GM21447 (cell line): ENCODE results near the gene KLHL26.

ENCODE experiments used
- ATAC-seq: cut with Tn5 transposase; IDR thresholded peaks from one replicate; pipeline ENCODE4 v1.9.1; 2021; ENCODE audit not compliant: unreplicated experiment

KLHL26 gene

DNA sequence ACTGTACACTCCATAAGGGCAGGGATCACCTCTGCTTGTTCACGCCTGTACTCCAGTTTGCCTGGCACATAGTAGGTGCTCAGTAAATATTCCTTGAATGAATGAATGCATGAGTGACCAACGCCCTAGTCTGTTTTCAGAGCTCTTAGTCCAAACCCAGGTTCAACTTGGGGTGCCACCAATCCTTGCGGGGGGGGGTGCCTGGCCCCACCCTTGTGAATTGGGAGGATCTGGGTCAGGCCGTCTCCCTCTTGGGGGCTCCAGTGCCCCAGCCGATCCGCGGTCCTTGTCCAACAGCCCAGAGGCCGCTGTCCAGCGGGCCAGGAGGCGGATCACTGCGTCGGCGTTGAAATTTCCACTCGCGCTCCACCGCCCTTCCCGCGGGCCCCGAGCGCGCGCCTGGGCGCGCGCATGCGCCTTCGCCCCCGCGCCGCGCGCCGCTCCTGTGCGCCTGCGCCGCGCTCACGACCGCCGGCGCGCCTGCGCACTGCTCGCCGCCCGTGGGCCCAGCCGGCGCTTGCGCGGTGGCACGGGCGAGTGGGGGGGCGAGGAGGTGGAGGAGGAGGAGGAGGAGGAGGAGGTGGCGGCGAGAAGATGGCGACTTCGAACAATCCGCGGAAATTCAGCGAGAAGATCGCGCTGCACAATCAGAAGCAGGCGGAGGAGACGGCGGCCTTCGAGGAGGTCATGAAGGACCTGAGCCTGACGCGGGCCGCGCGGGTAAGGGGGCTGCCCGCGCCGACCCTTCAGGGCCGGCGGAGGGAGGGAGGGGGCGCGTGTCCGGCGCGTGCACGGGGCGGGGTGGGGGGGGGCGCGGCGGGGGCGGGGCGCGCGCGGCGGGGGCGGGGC is 46.5 kb downstream of the KLHL26 start, which contains the start of gene CRTC1:
Gene CRTC1, plus strand, starts transcription at position 572 of the 849 bp plus-strand sequence. Its CDS starts 23 bp downstream, at position 595.
- peak; percentile 58 for ATAC-seq

DNA sequence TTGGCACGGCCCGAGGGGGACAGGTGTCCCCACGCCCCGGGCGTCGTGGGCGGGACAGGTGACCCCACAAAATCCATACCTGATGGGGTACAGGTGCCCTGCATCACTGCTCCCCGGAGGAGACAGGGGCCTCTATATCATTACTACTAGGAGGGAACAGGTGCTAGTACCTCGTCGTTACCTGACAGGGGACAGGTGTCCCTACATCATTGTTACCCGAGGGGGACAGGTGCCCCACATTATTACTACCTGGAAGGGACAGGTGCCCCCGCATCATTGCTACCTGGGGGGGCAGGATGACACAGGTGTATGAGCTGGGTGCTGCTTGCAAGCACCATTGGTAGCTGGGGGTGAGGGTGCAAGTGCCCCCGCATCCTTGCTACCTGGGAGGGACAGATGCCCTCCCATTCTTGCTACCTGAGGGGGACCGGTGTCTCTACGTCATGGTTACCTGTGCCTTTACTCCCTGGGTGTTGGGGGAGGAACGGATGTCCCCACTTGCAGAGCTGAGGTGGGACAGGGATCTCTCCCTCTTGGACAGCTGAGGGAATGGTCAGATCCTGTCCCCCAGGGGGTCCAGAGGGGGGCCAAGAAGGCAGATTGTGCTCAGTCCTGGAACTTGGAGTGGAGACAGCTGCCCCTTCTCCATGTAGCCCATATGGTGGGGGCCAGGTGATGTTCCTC is 47.3 kb downstream of the KLHL26 start:
- peak; percentile 29 for ATAC-seq

DNA sequence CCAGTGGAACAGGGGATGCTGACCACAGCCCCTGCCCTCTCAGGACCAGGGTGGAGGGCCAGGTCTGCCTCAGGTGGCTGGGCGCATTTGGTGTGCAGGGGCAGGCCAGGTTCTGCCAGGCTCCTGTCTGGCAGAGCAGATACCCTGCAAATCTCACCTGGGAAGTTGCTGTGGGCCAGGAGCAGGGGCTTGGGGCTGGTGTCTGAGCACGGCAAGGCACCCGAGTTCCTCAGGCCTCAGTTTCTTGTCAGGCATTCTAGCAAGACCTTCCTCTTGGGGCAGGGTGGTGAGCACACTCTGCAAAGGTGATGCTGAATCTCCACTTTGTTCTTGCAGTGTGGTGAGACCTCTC is 47.8 kb downstream of the KLHL26 start:
- ATAC-seq: no peak

DNA sequence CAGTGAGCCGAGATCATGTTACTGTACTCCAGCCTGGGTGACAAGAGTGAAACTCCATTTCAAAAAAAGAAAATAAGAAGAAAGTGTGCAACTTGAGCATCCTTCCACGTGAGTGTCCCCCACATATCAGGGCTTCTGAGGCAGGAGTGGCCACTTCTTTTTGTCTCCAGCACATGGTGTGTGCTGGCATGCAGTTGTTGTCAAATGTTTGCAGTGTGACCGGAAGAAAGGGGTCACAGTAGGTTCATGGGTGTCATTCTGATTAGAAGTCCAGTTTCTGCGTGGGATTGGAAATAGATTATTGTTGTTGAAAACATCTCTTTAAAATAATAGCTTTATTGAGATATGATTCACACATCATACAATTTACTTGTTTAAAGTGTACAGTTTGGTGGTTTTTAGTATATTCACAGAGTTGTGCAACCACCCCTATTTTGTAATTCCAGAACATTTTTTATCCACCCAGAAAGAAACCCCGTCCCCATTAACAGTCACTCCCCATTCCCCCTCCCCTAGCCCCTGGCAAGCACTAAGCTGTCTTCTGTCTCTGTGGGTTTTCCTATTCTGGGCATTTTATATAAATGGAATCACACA is 48.9 kb downstream of the KLHL26 start:
- ATAC-seq: no peak

DNA sequence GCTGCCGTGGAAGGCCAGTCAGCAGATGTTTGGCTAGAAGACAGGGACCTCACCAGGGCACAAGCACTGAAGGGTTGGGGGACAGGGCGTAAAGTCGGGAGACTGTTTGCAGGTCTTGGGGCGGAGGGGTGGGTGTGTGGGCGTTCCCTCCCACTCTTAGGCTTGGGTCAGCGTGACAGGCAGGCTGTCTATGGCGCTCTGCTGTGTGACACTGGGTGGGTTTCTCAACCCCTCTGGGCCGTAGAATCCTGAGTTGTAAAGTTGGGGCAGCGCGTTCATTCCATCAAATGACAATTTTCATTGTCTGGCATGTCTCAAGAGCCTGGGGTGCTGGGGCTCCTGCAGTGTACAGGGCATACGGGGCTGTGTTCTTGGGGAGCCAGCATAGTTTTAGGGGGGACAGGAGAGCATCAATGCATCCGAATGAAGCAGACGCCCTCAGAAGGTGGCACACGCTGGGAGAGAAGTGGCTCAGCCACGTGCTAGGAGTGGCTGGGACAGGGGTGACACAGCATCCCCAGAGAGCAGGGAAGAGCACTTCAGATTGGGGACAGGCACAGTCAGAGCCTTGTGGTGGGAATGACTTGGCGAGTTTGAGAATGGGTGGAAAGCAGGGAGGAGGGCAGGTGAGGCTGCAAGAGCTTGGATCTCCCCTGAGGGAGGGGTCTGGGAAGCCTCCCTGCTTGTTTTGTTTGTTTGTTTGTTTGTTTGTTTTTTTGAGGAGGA is 51.1 kb downstream of the KLHL26 start:
- ATAC-seq: no peak

DNA sequence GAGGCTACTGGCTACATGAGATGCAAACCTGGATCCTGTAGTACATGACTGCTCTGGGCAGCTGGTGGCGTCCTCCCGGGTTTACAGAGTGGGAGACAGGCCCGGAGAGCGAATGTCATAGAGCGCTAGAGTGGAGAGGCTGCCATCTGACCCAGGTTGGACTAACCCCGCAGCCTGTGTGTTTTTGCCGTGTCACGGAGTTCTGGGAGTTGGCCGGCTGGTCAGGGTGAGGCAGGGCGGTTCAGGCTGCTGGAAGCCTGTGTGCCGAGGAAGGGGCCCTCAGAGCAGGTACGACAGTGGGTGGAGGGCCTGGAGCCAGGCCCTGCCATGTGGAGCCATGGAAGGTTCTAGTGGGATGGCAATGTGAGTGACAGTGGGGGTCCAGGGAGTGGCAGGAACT is 59.2 kb downstream of the KLHL26 start:
- ATAC-seq: no peak

DNA sequence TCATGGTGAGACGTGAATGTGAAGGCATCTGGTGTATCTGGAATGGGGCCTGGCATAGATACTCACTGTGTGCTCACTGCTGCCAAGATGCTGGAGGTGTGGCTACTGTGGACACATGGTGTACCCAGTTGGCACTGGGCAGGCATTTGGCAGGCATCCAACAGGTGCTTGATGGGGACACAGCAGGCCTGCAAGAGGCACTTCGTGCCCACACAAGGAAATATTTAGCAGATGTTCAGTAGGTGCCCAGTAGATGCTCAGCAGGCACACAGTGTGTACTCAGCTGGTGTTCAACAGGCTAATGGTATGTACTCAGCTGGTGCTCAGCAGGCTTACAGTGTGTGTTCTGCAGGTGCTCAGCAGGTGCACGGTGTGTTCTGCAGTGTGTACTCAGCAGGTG is 60.9 kb downstream of the KLHL26 start:
- no peak for ATAC-seq

DNA sequence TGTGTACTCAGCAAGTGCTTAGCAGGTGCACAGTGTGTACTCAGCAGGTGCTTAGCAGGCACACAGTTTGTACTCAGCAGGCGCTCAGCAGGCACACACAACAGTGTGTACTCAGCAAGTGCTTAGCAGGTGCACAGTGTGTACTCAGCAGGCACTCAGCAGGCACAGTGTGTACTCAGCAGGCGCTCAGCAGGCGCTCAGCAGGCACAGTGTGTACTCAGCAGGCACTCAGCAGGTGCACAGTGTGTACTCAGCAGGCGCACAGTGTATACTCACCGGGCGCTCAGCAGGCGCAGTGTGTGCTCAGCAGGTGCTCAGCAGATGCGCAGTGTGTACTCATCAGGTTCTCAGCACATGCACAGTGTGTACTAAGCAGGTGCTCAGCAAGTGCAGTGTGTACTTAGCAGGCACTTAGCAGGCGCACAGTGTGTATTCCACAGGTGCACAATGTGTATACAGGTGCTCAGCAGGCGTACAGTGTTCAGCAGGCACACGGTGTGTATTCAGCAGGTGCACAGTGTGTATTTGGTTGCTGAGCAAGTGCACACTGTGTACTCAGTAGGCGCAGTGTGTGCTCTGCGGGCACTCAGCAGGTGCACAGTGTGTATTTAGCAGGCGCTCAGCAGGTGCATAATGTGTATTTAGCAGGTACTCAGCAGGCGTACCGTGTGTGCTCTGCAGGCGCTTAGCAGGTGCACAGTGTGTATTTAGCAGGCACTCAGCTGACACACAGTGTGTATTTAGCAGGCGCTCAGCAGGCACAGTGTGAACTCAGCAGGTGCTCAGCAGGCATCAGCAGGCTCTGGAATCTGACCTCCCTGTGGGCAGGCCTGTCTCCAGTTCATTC is 61.7 kb downstream of the KLHL26 start:
- no peak for ATAC-seq

DNA sequence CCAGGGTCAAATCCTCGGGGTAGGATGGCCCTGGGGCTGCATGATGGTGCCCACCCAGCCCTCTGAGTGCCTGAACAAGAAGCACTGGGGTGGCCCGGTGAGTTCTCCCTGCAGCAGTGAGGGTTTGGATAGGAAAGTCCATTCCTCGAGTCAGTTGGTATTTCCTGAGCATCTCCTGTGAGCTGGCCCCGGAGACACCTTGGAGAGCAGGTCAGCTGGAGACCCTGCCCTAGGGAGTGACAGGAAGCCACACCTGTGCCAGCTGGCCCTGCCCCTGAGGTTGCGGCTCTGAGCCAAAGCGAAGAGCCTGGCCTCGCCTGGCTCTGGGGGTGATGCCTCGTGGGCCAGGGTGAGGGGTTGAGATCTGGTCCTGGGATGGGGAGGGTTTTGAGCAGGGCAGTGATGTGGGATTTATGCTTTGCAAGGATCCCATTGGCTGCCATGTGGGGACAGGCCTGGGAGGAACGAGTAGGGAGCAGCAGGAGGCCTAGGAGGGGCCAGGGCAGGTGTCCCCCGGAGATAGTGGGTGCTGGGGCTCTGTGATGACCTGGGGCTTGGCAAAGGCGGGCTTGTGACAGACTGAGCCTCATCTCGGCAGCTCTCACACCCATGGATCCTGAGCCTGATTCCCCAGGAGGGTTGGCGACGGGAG is 62.7 kb downstream of the KLHL26 start:
- ATAC-seq: no peak

DNA sequence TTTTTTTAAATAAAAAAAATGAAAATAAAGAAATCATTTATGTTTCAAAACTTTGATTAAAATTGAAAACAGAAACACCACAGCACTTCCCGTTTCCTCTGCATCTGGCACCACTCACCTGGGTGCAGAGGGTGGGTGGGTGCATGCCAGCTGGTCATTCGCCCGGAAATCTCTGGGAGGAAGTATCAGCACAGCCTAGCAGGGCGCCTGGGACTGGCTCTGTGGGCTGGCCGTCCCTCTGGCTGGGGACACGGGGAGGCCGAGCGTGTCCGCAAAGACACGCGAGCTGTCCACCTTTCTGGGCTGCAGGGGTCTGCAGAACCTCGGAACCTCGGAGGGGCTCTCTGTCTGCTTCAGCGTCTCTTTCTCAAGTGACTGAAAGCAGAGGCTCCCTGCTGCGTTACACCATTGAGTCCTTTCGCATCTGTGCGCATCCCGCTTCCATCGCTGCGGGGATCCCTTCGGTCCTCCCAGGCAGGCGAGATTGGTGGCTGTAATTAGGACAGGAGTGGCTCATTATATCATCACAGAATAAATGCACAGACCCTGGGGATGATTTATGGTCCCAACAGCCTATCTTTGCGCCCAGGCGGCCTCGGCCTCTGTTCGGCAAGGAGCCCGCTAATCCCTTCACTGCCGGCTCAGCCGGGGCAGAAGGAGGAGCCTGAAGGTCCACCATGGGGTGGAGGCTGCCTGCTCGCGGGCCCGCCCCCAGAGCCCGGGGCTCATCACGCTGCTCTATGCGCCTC is 63.8 kb downstream of the KLHL26 start:
- peak; percentile 74 for ATAC-seq

DNA sequence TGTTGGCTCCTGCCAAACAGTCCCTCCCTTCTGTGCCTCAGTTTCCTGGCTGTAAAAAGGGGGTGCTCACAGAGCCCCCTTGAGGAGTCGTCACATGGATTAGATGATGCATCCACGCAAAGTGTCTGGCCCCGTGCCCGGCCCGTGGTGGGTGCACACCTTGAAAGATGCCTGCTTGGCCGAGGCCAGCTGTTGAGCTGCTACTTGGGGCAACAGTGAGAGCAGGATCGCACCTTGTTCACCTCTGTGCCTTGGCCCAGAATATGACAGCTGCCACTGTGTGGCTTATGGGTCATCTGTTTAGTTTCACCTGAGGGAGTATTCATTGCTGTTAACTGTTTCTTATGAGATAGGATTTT is 64.4 kb downstream of the KLHL26 start:
- peak; percentile 15 for ATAC-seq

DNA sequence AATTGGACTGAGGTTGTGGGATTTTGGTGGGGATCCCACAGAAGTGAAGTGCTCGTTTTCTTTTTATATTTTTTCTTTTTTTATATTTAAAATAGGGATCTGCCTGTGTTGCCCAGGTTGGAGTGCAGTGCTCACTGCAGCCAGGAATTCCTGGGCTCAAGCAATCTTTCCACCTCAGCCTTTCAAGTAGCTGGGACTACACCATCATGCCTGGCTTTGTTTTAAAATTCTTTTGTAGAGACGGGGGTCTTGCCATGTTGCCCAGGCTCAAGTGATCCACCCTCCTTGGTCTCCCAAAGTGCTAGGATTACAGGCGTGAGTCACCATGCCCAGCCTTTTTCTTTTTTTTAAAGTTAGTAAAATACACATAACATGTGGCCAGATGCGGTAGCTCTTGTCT is 67.2 kb downstream of the KLHL26 start:
- no peak for ATAC-seq

DNA sequence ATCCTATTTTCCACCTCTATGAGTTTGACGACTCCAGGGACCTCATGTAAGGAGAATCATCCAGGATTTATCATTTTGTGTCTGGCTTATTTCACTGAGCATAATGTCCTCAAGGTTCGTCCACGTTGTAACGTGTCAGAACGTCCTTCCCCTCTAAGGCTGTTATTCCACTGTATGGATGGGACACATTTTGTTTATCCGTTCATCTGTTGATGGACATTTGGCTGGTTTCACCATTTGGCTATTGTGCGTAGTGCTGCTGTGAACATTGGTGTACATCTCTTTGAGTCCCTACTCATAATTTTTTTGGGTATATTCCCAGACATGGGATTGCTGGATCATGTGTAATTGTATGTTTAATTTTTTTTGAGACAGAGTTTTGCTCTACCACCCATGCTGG is 68.1 kb downstream of the KLHL26 start:
- ATAC-seq: no peak

DNA sequence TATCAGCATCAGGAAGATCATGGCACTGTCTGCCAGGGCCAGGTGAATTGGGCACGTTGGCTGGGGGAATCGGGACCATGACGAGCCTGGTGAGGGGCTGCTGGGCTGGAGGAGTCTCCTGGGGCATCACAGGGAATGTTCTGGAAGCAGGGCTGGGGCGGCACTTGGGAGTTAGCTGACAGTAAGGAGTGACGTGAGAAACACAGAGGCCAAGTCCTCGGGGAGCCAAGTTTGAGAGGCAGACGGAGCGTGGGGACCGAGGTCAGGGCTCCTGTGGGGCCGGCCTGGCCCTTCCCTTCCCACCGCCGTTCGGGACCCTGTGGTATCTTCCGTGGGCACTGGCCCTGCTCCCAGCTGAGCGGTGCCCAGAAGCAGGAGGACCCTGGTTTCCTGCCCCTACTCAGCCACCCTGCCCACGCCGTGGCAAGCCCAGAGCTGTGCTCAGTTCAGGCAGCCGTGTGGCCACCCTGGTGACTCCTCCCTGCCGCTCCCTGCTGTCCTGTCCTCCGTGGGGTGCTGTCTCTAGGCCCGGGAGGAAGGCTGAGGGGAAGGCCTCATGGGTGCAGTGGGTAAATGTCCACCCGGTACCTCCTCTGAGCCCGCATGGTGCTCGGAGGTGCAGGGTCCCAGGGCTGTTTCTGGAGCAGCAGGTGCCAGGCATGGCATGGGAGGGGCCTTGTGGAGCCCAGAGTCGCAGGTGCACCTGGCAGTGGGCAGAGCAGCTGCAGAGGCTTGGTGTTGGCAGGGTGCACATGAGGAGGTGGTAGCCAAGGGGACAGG is 71.8 kb downstream of the KLHL26 start:
- ATAC-seq: no peak

DNA sequence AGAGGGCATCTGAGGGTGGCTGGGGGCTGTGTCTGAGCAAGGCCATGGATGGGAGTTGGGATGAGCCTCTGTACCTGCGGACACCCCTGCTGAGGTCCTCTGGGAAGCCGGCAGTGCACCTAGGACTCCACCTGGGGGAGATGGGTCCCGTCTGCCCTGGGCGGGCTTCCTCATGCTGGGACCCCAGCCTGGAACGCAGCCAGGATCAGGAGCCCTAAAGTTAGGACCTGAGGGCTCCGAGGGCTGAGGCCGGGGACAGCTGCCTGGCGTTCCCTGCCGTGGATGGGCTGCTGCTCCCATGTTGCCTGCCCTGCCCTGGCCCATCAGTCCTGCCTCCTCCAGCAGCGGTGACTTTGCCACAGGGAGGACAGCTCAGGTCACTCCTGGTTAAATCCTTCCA is 72.7 kb downstream of the KLHL26 start:
- no peak for ATAC-seq

DNA sequence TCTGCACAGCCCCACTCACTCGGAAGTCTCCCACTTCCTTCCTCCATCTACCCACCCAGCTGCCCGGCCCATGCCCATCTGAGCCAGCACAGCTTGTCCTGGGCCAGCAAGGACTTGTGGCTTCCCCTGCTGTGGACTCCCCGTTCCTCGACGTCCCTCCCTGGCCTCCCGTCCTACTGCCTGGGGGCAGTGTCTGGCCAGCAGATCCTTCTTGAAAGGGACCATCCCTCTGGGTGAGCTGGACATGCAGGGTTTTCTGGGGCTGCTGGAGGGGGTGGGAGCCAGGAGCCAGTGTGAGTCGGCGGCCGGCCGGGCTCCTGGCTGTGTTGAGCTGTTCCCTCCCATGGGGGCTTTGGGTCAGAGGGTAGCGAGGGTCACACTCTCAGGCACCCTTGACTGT is 73.4 kb downstream of the KLHL26 start:
- no peak for ATAC-seq

DNA sequence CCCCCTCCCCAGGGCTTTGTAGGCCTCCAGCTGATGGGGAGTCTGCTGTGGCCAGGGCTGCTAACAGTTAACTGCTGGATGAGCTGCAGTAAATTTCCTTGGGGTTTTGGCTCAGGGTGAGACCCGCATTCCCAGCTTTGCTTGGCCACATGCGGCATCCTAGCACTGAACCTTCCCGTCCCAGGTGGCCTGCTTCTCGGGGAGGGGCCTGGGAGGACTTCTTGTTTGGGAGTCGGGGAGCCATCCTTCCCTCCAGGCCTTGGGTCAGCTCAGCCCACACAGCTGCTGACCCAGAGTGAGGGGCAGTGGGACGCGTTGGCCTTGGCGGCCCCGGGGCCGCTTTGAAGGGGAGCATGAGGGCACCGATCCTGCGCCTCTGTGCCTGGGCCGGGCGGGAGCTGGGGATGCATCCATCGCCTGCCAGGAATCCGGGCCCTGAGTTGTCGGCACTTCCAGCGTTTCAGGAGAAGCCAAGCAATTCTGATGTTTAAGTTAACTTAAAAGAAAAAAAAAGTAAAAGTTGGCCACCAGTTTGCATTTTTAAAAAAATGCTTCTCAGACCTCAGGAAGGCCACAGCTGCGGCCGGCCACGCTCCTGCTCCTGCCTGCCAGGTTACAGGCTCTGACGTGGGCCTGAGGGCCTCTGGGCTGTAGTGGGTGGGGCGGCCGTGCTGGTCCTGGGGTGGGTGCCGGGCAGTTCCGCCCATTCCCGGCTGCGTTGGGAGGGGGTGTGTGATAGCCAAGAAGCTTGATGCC is 74.3 kb downstream of the KLHL26 start:
- ATAC-seq: no peak

DNA sequence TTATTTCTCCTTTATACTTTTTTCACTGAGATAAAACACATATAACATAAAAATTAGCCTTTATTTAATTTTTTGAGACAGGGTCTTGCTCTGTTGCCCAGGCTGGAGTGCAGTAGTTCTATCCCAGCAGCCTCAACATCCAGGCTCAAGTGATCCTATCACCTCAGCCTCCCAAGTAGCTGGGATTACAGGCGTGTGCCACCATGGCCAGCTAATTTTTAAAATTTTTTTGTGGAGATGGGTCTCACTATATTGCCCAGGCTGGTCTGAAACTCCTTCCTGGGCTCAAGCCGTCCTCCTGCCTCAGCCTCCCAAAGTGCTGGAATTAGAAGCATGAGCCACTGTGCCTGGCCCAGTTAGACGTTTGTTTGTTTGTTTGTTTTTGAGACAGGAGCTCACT is 75.1 kb downstream of the KLHL26 start:
- no peak for ATAC-seq
